Amygdala (tissue), 56 donors: Measurements from ENCODE around the gene CELSR2.

Experiments
- DNase-seq, 56 donors: peaks; one replicate each; lab custom pipeline; 2025; lab: John Stamatoyannopoulos, UW

The CELSR2 gene

GRCh38 chr1:109261006-109261405, 11.7 kb downstream of the CELSR2 start:
- no peak for DNase-seq

GRCh38 chr1:109261578-109261977, 12.2 kb downstream of the CELSR2 start:
- DNase-seq, result no peak

- peak in 1 of 56 donors; percentile 56 for DNase-seq
These were observed 13.1 kb downstream of the CELSR2 start for GRCh38 chr1:109262231-109263055.

- peak in 5 of 56 donors; percentile 53 to 65 (median 60) for DNase-seq
These were observed 13.9 kb downstream of the CELSR2 start for GRCh38 chr1:109263234-109263596.

GRCh38 chr1:109263597-109264378, 14.4 kb downstream of the CELSR2 start:
- peak in 53 of 56 donors; percentile 39 to 88 (median 73) for DNase-seq

GRCh38 chr1:109264379-109264755, 15.0 kb downstream of the CELSR2 start:
- DNase-seq, result no peak

GRCh38 chr1:109265016-109265415, 15.7 kb downstream of the CELSR2 start:
- no peak for DNase-seq

GRCh38 chr1:109265741-109266330, 16.5 kb downstream of the CELSR2 start:
- no peak for DNase-seq

DNA sequence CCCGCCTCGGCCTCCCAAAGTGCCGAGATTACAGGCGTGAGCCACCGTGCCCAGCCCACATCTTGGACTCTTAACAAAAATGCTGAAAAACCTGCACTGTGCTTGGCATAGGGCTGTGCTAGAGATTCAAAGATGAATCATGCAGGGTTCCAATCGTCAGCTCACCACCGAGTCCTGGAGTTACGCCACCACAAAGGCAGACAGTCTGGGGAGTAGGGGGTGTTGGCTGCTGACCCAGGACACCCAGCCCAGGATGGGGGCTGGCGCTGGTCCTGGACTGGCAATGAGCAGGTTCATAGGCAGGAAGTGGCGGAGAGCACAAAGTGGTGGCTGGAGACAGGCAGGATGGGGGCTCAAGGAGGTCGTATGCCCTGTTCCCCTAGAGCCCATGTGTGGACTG, 17.6 kb downstream of the CELSR2 start:
- no peak for DNase-seq

GRCh38 chr1:109267743-109268300, 18.5 kb downstream of the CELSR2 start:
- DNase-seq, result no peak

GRCh38 chr1:109268431-109269211, 19.3 kb downstream of the CELSR2 start:
- peak in 2 of 56 donors; percentile 23 to 49 for DNase-seq

GRCh38 chr1:109269212-109269980, 20.1 kb downstream of the CELSR2 start:
- DNase-seq, result no peak

DNA sequence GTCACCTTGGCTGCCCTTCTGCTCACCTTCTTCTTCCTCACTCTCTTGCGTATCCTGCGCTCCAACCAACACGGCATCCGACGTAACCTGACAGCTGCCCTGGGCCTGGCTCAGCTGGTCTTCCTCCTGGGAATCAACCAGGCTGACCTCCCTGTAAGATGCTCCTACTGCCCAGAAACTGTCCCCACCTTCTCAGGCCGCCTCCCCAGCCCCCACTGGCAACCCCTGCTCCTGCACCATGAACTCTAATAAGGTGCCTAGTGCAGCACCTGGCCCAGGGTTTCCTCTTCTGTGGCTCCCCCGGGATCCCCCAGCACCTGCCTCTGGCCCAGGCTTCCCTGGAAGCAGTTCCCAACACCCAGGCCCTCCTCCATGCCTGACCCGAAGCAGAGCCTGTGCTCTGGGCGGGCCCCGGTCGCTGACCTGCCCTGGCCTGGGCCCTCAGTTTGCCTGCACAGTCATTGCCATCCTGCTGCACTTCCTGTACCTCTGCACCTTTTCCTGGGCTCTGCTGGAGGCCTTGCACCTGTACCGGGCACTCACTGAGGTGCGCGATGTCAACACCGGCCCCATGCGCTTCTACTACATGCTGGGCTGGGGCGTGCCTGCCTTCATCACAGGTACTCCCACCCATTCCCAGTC, 20.8 kb downstream of the CELSR2 start:
- no peak for DNase-seq

DNA sequence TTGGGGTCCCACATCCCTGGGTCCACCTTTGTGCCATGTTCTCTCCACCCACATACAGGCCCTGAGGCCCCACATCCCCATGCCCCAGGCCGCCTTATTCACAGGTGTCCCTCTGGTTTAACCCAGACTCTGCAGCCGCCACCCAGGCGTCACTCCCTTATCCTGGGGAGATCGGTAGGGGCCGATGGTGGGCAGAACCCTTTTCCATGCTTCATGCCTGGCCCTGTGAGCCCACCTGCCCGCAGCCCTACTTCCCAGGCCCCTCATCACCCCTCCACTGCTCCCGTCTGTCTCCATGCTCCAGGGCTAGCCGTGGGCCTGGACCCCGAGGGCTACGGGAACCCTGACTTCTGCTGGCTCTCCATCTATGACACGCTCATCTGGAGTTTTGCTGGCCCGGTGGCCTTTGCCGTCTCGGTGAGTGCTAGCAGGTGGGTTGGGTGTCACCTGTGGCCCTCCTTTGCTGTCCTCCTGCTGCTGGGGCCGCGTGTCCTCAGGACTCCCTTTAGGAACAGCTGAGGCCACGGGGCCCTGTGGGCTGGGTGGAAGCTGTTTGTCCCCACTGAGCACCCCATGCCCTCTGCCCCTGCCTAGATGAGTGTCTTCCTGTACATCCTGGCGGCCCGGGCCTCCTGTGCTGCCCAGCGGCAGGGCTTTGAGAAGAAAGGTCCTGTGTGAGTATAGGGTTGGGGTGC, 21.4 kb downstream of the CELSR2 start:
- no peak for DNase-seq

- DNase-seq, result no peak
These were observed 22.1 kb downstream of the CELSR2 start for GRCh38 chr1:109271458-109271857.

DNA sequence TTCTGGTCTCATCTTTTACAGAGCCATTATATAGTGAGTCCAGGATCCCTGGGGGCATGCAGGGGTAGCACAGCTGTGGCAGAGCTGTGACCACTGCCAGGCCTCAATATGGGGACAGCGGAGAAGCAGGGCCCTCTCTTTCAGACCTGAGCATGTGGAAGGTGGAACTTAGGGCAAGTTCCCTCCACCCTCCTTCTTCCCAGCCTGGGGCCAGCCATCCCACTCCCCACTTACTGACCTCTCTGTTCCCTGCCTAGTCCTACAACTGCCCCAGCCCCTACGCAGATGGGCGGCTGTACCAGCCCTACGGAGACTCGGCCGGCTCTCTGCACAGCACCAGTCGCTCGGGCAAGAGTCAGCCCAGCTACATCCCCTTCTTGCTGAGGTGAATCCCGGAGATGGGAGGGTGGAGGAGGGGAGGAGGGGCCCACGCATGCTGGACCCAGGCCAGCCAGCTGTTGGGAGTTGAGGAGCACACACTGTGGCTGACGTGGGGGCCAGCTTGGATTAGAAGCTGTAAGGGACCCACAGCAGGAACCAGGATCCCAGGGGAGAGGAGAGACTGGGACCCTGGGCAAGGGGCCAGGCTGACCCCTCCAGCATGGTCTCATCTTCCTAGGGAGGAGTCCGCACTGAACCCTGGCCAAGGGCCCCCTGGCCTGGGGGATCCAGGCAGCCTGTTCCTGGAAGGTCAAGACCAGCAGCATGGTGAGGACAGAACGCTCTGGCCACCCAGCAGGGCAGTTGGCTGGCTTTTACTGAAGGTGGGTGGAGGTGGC, 22.9 kb downstream of the CELSR2 start:
- DNase-seq, result no peak

- DNase-seq, result no peak
These were observed 23.6 kb downstream of the CELSR2 start for GRCh38 chr1:109272831-109273547.
